HepG2 (cell line): ENCODE measurements around the gene PYCR2. TPM values are rescaled to one million over a fixed set of nuclear protein-coding genes. Genes with fewer than 3 reads are reported as not detected.
A peak's percentile ranks its signal among the peaks of the same experiment; 100 is the strongest.

Source experiments
- AGO1 ChIP-seq: fragments of 200-400 bp; formaldehyde crosslinking; IDR thresholded peaks from 2 replicates; pipeline ENCODE4 v1.6.1; 2017; ENCODE audit warnings: mild to moderate bottlenecking, low read depth, low read length, moderate library complexity; ENCODE audit not compliant: poor library complexity, severe bottlenecking
- ARHGAP35 ChIP-seq: sonication (generic); formaldehyde crosslinking; IDR thresholded peaks from 2 replicates; pipeline ENCODE4 v1.9.0; 2022; ENCODE audit warnings: mild to moderate bottlenecking, inconsistent platforms, moderate library complexity, missing genetic modification reagents, borderline replicate concordance
- HIVEP1 ChIP-seq: sonication (generic); formaldehyde crosslinking; IDR thresholded peaks from 2 replicates; pipeline ENCODE4 v1.4.0; 2020; ENCODE audit warnings: mild to moderate bottlenecking, missing genetic modification reagents
- NFIB ChIP-seq: sonication (generic); formaldehyde crosslinking; IDR thresholded peaks from 2 replicates; pipeline ENCODE4 v1.9.0; 2021; ENCODE audit warnings: missing genetic modification reagents, mild to moderate bottlenecking, borderline replicate concordance
- POGZ ChIP-seq: sonication (generic); formaldehyde crosslinking; IDR thresholded peaks from 2 replicates; pipeline ENCODE4 v1.4.0; 2020; ENCODE audit warnings: mild to moderate bottlenecking, missing genetic modification reagents
- RBM22 ChIP-seq: fragments of 200-400 bp; formaldehyde crosslinking; optimal IDR thresholded peaks from 2 replicates; pipeline ENCODE3; 2017; ENCODE audit warnings: mild to moderate bottlenecking, low read length, moderate library complexity
- U2AF1 ChIP-seq: fragments of 200-400 bp; formaldehyde crosslinking; optimal IDR thresholded peaks from 2 replicates; pipeline ENCODE3; 2017; ENCODE audit warnings: mild to moderate bottlenecking, low read depth, low read length
- ZFAT ChIP-seq: sonication (generic); formaldehyde crosslinking; conservative IDR thresholded peaks from 2 replicates; pipeline ENCODE4 v1.8.1; 2023; ENCODE audit warnings: missing genetic modification reagents, inconsistent platforms
- ZHX1 ChIP-seq: sonication (generic); formaldehyde crosslinking; IDR thresholded peaks from 2 replicates; pipeline ENCODE4 v1.8.1; 2022; ENCODE audit warnings: low read depth, mild to moderate bottlenecking, missing genetic modification reagents
- ZNF335 ChIP-seq: sonication (generic); formaldehyde crosslinking; IDR thresholded peaks from 2 replicates; pipeline ENCODE4 v1.4.0; 2020; ENCODE audit warnings: missing genetic modification reagents
- ZNF574 ChIP-seq: sonication (generic); formaldehyde crosslinking; IDR thresholded peaks from 2 replicates; pipeline ENCODE4 v1.4.0; 2020; ENCODE audit warnings: missing genetic modification reagents
- ZNF605 ChIP-seq: sonication (generic); formaldehyde crosslinking; IDR thresholded peaks from 2 replicates; pipeline ENCODE4 v1.8.0; 2022; ENCODE audit warnings: mild to moderate bottlenecking, missing genetic modification reagents
- ZNF713 ChIP-seq: sonication (generic); formaldehyde crosslinking; IDR thresholded peaks from 2 replicates; pipeline ENCODE4 v1.4.0; 2020; ENCODE audit warnings: mild to moderate bottlenecking, missing genetic modification reagents
- polyA plus RNA-seq, 8 experiments: library from polyadenylated mRNA; depleted of rRNA in 3 of 8; stranded (reverse) in 7 of 8; unstranded in 1 of 8; fragments of >200 nt; fragmentation: Illumina TruSeq in 4 of 8; extraction: Trizol in 4 of 8; gene quantifications; 2 replicates each; pipeline versions ENCODE4 v1.2.1 to v1.2.3, GENCODE V29; 2011 to 2016; ENCODE audit warnings: low read depth in 4 of 8, missing spikeins in 1 of 8, mixed read lengths in 1 of 8; ENCODE audit not compliant: insufficient read depth in 1 of 8
- total RNA-seq, 5 experiments: library from RNA; depleted of rRNA; stranded (reverse); fragments of >200 nt; fragmentation: Illumina TruSeq; extraction: Trizol; gene quantifications; 2 replicates each; pipeline ENCODE4 v1.2.3, GENCODE V29; 2016; ENCODE audit warnings: low read depth in 1 of 5
- TF ChIP-seq, protein P1 (sequence below): sonication (generic); formaldehyde crosslinking; IDR thresholded peaks from 2 replicates; pipeline ENCODE4 v1.4.0; 2020; ENCODE audit warnings: missing genetic modification reagents
- TF ChIP-seq, protein P2 (sequence below): sonication (generic); formaldehyde crosslinking; IDR thresholded peaks from 2 replicates; pipeline ENCODE4 v1.4.0; 2020; ENCODE audit warnings: missing genetic modification reagents

PYCR2 gene
- total and polyA plus RNA-seq, 2 of the 13 experiments (the other 11 are each of a cell fraction or from before 2014, with no cell fraction given), result 47.2 to 47.8 TPM

GRCh38 chr1:225911191-225912130 lies 12.6 kb downstream of the PYCR2 start (continued):
- TF ChIP-seq, protein P1, sequence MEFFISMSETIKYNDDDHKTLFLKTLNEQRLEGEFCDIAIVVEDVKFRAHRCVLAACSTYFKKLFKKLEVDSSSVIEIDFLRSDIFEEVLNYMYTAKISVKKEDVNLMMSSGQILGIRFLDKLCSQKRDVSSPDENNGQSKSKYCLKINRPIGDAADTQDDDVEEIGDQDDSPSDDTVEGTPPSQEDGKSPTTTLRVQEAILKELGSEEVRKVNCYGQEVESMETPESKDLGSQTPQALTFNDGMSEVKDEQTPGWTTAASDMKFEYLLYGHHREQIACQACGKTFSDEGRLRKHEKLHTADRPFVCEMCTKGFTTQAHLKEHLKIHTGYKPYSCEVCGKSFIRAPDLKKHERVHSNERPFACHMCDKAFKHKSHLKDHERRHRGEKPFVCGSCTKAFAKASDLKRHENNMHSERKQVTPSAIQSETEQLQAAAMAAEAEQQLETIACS (CRISPR knock-in tag), result no peak
- TF ChIP-seq ZNF605 (CRISPR knock-in tag) (no peak), ZHX1 (CRISPR knock-in tag) (no peak), ZFAT (CRISPR knock-in tag) (no peak), U2AF1 (no peak), ZNF574 (CRISPR knock-in tag) (peak; percentile 87), NFIB (no peak), AGO1 (no peak), RBM22 (no peak), ARHGAP35 (CRISPR knock-in tag) (no peak), POGZ (peak; percentile 63), ZNF335 (CRISPR knock-in tag) (no peak), HIVEP1 (CRISPR knock-in tag) (peak; percentile 43; the same call in 1 of the 2 replicates), ZNF713 (CRISPR knock-in tag) (no peak)
- TF ChIP-seq, protein P2, sequence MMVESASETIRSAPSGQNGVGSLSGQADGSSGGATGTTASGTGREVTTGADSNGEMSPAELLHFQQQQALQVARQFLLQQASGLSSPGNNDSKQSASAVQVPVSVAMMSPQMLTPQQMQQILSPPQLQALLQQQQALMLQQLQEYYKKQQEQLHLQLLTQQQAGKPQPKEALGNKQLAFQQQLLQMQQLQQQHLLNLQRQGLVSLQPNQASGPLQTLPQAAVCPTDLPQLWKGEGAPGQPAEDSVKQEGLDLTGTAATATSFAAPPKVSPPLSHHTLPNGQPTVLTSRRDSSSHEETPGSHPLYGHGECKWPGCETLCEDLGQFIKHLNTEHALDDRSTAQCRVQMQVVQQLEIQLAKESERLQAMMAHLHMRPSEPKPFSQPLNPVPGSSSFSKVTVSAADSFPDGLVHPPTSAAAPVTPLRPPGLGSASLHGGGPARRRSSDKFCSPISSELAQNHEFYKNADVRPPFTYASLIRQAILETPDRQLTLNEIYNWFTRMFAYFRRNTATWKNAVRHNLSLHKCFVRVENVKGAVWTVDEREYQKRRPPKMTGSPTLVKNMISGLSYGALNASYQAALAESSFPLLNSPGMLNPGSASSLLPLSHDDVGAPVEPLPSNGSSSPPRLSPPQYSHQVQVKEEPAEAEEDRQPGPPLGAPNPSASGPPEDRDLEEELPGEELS (CRISPR knock-in tag), result no peak
